ENCODE results near the gene AKAP13.
"Not testable (repeated sequence)": the region's sequence is repeated elsewhere in the genome, so short reads cannot be mapped to it uniquely, and the experiment has no call there.

Gene AKAP13

DNA sequence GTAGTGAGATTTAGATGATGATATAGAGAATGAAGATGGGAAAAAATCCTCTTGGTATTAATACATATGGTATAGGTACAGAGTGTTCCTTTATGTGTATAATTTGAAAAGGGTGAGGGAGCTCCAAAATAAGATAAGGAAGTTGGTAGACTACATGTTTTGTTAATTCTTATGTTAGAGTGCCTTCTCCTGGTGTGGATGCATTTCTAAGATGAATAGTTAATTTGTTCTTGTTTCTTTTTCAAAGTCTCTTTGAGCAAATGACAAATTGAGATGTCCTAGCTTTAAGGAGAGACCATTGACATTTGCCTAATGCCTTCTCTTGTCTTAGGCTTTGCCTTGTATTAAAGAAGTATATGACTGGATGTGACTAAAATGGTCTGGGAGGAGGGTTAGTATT lies 34.1 kb downstream of the AKAP13 start:
- DNase-seq: no peak

DNA sequence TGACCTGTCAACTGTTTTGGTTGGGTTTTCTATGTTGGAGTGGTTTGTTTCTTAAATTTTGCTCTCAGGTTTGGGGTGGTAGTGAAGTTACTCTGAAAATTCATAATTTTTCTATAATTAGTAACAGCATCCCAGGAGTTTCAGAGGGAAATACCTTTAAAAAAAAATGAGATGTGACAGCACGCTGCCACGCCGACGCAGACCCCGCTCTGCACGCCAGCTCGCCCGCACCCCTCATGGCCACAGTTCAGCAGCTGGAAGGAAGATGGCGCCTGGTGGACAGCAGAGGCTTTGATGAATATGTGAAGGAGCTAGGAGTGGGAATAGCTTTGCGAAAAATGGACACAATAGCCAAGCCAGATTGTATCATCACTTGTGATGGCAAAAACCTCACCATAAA lies 34.6 kb downstream of the AKAP13 start:
- DNase-seq: no peak

DNA sequence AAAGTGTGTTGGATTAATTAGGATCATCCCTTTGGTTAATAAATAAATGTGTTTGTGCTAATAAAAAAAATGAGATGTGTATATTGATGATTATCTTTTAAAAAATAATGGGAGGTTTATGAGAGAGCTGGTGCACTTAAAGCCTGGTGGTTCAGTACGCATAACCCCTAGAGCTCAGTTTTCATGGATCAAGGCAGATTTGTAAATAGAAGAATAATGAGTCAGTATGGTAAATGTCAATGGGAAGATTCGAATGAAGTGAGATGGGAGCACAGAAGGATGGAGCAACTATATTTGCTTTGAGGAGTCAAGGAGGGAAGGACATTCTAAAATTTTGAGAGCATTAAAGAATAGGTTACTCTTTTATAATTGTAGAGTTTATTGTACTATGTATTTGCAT lies 35.4 kb downstream of the AKAP13 start:
- DNase-seq: no peak

DNA sequence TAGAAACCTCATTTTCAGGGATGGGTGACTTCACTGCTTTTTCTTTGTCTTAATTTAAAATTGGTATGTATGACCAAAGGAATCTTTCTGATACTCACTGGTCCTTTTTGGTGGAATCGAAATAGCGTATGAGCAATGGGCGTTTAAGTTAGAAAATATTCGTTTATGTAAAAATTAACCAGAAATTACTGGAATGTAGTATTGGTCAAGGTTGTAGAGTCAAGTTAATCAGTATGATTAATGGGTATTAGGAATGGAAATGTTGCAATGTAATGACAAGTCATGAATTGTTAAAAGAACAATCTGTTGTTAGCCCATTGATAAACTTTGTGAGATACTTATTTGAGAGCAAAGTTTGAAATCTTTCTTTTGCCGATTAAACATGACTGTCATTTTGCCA lies 36.9 kb downstream of the AKAP13 start:
- no peak for DNase-seq

DNA sequence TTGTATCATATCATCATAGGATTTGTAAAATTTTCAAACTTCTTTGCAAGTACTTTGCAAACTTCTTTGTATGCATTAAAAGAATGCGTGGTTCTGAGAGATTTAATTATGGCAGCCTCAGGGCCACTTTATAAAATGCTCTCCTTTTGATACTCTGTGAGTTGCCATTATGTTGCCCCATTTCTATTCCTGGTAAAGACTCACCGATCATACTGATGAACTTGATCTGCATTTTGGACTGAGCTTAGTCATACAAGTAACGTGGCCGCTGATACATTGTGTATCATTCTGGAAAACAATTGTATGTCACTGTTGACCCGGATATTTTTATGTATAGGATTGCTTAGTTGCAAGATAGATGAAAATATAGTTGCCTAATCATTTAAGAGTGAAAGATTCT lies 38.8 kb downstream of the AKAP13 start:
- DNase-seq: no peak

DNA sequence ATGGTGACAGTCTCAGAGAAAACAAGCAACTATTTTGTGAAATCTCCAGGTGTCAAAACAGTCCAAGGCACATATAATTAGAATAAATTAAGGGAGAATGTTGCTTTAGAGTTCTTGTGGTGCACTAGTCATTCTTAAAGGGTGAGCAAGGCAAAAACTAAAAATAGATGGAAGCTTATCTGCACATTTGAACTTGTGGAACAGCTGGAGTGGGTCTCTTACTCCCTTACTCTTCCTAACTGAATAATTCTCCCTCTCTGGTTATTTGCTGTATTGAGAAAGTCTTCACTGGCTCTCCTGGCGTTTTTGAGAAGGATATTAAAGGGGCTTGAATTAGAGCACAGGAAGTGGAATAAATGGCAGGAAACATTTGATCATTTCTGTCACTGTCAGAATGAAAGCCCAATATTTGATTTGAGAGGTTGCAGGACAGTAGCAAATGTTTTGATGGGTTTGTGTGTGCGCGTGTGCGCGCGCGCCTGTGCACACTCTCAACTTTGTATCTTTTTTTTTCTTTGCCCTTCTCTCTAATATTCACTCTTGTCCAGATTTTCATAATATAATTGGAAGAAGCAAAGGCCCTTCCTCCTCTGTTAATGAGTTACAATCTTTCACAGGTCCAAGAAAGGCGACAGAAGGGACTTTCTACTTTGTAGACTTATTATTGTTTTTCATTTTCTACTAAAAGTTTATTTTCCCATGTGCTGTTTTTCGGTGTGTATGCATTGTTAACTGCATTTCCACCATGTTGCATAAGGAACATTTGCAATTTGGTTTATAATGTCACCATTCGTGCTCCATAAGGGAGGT lies 40.9 kb downstream of the AKAP13 start:
- DNase-seq: no peak

DNA sequence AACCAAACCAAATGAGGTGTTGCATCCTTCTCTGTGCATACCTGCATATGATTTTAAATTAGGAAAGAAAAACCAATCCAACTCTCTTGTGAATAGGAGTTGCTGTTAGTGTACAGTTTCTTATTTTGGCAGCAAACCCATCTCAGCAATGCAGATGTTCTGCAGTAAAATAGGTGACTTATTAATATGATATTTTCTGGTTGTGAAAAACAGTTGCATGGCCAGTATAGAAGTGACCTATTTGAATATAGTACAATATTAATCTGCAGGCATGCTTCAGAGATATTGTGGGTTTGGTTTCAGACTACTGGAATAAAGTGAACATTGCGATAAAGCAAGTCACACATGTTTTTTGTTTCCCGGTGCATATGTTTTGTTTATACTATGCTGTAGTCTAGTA lies 42.2 kb downstream of the AKAP13 start:
- no peak for DNase-seq

GRCh38 chr15:85423256-85423655 lies 42.9 kb downstream of the AKAP13 start:
- DNase-seq: no peak

GRCh38 chr15:85424154-85424553 lies 43.8 kb downstream of the AKAP13 start:
- DNase-seq: no peak

GRCh38 chr15:85426481-85426880 lies 46.1 kb downstream of the AKAP13 start:
- no peak for DNase-seq

DNA sequence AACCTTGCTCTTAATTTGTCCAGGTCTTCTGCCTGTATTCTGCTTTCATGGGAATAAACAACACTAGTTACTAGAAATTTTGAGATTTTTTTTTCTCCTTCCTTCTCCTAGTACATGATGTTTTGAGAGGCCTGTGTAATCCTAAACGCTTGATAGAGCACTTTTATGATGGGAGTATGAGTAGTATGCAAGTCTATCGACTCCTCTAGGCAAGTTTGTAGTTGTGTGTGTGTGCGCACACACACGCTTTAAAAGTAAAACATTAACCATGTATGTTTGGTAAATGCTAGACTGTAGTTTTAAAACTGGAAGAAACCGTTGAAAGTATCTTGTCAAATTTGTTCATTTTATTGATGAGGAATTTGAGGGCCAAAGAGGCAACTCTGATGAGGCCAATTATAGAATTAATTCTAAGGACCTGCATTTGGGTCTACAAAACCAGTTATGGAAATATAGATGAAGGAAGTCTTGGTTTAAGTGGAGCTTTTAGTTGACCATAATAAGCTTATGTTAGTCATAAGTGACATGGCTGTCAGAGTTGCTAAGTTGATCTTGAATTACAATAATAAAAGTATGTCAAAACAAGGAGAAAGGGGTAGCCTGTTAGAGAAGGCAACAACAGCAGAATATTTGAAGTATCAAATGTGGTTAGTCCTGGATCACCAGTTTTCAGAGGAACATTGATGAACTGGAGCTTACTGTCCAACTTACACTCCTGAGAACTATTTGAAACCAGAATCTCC lies 47.1 kb downstream of the AKAP13 start:
- DNase-seq: no peak

GRCh38 chr15:85429522-85429921 lies 49.1 kb downstream of the AKAP13 start:
- DNase-seq: peak; percentile 57

DNA sequence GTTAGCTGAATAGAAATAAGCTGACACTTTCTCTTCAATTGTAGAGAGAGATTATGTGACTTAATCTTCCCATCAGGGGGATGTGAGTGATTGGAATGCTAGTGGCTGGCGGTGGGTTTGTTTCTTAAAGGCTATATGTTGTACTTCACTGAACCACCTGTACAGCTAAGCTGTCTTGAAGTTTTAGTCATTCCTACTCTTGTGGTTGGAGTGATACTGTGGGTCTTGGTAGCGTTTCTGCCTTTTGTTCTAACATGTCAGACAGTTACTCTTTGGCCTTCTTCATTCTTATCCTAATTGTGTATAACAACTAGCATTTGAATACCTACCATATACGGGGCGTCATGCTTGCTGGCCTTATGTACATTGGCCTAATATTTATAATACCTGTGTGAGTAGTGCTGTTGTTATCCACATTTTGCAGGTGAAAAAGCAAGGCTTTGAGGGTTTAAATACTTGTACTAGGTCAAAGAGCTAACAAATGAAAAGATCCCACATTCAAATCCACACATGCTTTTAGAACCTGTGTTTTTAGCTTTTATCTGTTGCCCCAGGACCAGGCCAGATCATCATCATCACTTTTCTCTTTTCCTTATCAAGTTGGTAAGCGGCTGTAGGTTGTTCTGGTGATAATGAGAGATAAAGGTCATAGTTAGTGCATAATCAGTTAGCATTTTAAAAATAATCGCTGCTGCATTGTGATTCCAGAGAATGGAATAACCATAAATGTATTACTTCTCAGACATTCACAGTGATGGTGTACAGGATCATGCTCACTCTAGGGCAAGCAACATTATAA lies 50.2 kb downstream of the AKAP13 start:
- peak; percentile 81 for DNase-seq

DNA sequence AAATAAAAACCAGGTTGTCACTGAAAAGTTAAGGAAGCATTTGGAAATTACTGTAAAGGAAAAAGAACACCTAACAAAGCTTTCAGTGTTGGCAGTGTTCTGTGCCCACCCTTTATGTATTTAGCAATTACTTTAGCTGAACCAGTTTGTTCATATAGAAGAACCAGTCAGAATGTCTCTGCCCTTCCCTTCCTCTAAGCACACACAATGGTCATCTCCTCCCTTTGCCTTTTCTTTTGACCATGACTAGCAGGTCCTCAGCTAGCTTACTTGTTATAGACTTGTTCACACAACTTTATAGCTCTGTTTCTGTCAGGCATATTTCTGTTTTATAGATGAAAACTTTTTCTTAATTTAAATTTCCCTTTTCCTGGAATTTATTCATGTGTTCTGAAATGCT lies 59.6 kb downstream of the AKAP13 start:
- DNase-seq: no peak

- no peak for DNase-seq
Measured at GRCh38 chr15:85440451-85440850, 60.0 kb downstream of the AKAP13 start.

DNA sequence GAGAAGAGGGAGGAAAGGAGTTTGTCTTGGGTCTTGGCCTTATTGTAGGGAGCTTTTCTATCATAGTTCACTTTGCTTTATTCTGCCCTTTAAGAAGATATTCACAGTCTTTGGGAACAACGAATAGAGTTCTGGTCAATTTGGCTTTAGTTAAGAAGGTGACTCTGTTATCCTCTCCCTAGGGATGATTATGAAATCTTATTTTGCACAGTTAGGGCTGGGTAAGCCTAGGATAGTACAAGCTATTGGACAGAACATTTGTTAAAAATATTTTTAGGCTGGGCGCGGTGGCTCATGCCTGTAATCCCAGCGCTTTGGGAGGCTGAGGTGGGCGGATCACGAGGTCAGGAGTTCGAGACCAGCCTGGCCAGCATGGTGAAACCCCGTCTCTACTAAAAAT lies 61.5 kb downstream of the AKAP13 start:
- not testable (repeated sequence) for DNase-seq

DNA sequence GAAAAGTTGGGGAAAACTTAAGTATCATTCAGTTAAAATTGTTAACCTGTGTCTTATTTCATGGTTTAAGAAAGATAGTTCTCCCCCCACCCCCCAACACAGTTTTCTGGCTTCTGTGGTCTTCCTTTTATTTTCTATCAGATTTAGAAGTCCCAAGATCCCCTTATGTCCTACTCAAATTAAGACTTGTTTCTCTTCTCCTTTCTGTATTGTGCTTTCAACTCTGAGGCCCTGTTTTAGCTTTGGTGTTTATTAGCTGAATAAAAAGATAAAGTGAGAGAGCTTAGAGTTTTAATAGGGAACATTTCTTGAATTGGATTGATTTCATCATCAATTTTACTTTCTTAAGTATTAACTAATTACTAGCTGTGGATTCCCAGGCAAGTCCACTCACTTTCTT lies 62.6 kb downstream of the AKAP13 start:
- DNase-seq: no peak

- DNase-seq: peak; percentile 89
Measured at GRCh38 chr15:85443593-85444087, 63.2 kb downstream of the AKAP13 start.

DNA sequence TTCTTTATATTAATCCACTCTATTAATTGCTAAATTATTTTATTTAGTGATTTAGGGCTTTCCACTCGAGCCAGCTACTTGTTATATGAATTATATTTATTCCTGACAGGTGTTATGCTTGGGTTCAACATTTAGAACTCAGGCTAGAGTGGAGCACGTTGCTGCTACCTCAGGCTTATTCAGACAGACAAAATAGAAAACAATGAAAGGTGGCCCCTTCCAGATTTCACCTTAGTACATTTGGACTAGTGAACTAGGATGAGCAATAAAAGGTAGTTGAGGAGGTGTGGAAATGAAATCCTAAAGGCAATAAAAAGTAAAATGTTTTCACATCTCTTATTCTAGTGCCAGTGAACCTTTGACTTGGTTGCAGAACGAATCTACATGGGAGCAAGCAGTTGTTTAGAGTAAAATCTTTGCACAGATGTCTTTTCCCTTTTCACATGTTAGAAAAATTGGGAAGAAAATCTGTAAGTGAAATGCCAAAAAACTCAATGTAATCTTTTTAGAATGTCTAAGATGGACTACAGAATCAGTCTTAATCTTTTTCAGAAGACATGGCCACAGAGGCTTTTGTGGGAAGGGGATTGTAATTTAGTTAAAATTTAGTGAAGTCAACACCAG lies 63.8 kb downstream of the AKAP13 start:
- no peak for DNase-seq

GRCh38 chr15:85445361-85445760 lies 65.0 kb downstream of the AKAP13 start:
- DNase-seq: no peak

DNA sequence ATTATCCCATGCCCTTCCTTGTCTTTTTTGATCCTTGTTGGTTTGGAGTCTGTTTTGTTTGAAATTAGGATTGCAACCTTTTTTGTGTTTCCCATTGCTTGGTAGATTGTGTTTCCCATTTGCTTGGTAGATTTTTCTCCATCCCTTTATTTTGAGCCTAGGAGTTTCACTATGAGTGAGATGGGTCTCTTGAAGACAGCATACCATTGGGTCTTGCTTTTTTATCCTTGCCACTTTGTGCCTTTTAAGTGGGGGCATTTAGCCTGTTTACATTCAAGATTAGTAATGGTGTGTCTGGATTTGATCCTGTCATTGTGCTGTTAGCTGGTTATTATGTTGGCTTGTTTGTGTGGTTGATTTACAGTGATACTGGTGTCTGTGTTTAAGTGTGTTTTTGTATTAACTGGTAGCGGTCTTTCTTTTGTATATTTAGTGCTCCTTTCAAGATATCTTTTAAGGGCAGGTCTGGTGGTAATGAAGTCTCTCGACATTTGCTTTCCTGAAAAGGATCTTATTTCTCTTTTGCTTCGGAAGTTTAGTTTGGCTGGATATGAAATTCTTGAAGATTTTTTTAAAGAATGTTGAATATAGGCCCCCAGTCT lies 70.8 kb downstream of the AKAP13 start:
- no peak for DNase-seq

- peak; percentile 41 for DNase-seq
Measured at GRCh38 chr15:85452436-85452835, 72.0 kb downstream of the AKAP13 start.

Data from NCI-H82 (cell line).